Neutrophil (primary cell): ENCODE results near the gene PPP1R3F.

Experiments used
- H3K27ac ChIP-seq: fragments of 200-600 bp; sonication (generic); 2 replicates; pipeline ENCODE4 v1.5.1; 2016; ENCODE audit warnings: mild to moderate bottlenecking, moderate library complexity
- H3K27me3 ChIP-seq: fragments of 200-600 bp; sonication (generic); 2 replicates; pipeline ENCODE4 v1.6.0; 2016; ENCODE audit warnings: mild to moderate bottlenecking
- H3K36me3 ChIP-seq: fragments of 200-600 bp; sonication (generic); 2 replicates; pipeline ENCODE4 v1.5.1; 2017
- H3K4me1 ChIP-seq, 2 experiments: fragments of 200-600 bp in 1 of 2; sonication (generic) in 1 of 2; 1 replicate in 1 of 2; 2 replicates in 1 of 2; pipeline versions ENCODE4 v1.5.1 to v1.6.1; 2013 to 2016; ENCODE audit warnings: low read depth in 1 of 2, low read length in 1 of 2, mild to moderate bottlenecking in 1 of 2, moderate library complexity in 1 of 2; ENCODE audit not compliant: control insufficient read depth in 1 of 2, insufficient read depth in 1 of 2
- H3K4me3 ChIP-seq, 2 experiments: fragments of 200-600 bp in 1 of 2; sonication (generic) in 1 of 2; 1 replicate in 1 of 2; 2 replicates in 1 of 2; pipeline ENCODE4 v1.5.1; 2013 to 2016; ENCODE audit warnings: low read depth in 1 of 2, low read length in 1 of 2, mild to moderate bottlenecking in 1 of 2, moderate library complexity in 1 of 2
- H3K9me3 ChIP-seq: fragments of 200-600 bp; sonication (generic); 2 replicates; pipeline ENCODE4 v1.5.1; 2016
- TF ChIP-seq, protein P1 (sequence below): fragments of 200-600 bp; sonication (generic); IDR thresholded peaks from 2 replicates; pipeline ENCODE4 v1.5.1; 2016; ENCODE audit warnings: antibody characterized with exemption

Gene PPP1R3F

DNA sequence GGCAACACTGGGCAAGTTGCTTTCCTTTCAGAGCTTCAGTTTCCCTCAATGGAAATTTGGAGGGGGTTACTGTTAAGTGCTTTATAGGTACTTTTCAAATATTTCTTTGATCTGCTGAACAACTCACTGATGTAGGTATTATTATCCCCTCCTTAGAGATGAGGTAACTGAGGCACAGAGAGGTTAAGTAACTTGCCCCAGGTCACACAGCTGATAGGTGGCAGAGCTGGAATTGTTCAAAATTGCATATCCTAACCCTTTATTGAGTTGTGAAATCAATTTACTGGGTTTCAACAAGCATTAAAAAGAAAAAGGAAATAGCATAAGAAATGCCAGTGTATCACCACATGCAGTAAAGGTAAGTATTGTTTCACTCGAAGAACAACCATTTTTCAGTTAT is 6.6 kb downstream of the PPP1R3F start:
- Histone ChIP-seq H3K4me3 (no peak overlapping the region), H3K36me3 (no peaks in the 10 kb centered on the region), H3K4me1 (peaks cover 0 to 18% of the 10 kb centered on the region in 2 experiments), H3K9me3 (no peaks in the 10 kb centered on the region), H3K27me3 (no peaks in the 10 kb centered on the region), H3K27ac (no peak overlapping the region)
- TF ChIP-seq, protein P1, sequence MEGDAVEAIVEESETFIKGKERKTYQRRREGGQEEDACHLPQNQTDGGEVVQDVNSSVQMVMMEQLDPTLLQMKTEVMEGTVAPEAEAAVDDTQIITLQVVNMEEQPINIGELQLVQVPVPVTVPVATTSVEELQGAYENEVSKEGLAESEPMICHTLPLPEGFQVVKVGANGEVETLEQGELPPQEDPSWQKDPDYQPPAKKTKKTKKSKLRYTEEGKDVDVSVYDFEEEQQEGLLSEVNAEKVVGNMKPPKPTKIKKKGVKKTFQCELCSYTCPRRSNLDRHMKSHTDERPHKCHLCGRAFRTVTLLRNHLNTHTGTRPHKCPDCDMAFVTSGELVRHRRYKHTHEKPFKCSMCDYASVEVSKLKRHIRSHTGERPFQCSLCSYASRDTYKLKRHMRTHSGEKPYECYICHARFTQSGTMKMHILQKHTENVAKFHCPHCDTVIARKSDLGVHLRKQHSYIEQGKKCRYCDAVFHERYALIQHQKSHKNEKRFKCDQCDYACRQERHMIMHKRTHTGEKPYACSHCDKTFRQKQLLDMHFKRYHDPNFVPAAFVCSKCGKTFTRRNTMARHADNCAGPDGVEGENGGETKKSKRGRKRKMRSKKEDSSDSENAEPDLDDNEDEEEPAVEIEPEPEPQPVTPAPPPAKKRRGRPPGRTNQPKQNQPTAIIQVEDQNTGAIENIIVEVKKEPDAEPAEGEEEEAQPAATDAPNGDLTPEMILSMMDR: no peak

DNA sequence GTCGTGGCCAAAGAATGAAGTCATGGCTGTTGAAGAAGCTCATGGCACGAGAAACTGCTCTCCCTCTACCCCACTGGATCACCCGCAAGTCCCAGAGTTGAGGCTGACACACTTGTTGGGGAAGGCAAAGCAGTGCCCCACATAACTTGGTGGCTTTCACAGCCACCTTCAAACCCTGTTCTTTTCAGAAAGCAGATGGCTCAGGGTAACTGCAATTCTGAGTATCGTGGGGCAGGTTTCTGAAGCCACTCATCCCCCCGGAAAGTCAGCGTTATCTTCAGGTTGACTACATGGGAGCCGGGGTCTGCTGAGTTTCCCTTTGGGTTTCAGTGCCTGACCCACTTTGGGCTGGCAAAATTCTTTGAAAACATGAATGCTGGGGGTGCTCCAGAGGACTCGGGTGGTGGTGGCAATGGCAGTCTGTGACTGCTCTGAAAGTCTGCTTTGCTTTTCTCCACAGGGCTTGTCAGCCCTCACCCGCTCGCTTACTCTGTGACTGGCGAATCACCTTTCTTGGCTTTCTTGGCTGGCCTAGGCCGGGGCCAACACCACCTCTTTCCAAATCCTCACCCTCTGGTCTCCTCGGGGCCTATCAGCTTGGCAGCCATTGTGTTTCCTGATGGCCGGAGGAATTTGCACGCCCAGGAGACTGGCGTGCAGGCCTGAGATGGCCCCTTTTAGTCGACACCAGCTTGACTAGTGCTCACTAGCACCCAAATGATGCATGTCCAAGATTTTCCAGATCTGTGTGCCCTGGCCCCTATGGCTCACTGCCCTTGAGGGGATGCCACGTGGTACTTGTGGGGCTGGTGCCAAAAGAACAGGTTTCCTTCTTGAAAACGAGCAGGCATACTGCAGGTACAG is 7.3 kb downstream of the PPP1R3F start:
- Histone ChIP-seq H3K27ac (no peak overlapping the region), H3K9me3 (no peaks in the 10 kb centered on the region), H3K4me1 (peaks cover 0 to 12% of the 10 kb centered on the region in 2 experiments), H3K36me3 (no peaks in the 10 kb centered on the region), H3K27me3 (no peaks in the 10 kb centered on the region), H3K4me3 (no peak overlapping the region)
- TF ChIP-seq, protein P1: no peak

DNA sequence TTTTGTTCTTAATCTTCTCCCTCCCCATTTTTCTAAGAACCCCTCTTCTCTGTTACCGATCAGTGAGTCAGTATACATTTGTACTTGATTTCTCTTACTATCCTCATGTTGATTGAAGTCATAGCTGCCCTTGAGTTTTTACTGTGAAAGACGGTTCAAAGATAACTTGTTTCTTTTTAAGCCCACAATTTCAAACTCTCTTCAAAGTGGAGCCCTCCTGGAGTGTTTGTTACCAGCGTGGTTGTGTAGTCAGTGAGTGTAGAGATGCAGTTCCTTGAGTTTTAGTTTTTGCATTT is 7.9 kb downstream of the PPP1R3F start:
- Histone ChIP-seq H3K36me3 (no peaks in the 10 kb centered on the region), H3K4me1 (peaks cover 0 to 7% of the 10 kb centered on the region in 2 experiments), H3K27me3 (no peaks in the 10 kb centered on the region), H3K27ac (no peak overlapping the region), H3K4me3 (no peak overlapping the region), H3K9me3 (no peaks in the 10 kb centered on the region)
- TF ChIP-seq, protein P1: no peak

DNA sequence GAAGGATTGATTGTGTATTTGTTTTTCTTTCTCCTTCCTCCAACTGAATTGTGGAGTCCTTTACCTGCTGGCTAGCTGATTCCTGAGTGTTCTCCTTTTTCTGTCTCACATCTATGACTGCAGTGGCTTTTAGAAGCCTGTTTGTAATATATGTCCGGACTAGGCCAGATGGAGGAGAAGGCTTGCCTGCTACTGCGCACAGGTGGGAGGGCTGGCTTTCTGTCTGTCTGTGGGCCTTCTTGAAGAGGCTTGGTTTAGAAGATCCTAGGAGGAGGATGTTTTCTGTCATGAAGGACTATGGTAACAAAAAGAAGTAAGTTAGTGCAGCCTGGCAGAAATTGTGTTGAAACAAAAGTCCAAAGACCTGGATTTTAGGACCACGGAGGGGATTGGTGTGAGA is 8.5 kb downstream of the PPP1R3F start:
- Histone ChIP-seq H3K27ac (no peak overlapping the region), H3K4me1 (peaks cover 0 to 3% of the 10 kb centered on the region in 2 experiments)

GRCh38 chrX:49282647-49283011 is 13.0 kb downstream of the PPP1R3F start:
- Histone ChIP-seq H3K27me3 (no peaks in the 10 kb centered on the region), H3K9me3 (no peaks in the 10 kb centered on the region), H3K27ac (no peak overlapping the region), H3K36me3 (peaks cover 5% of the 10 kb centered on the region), H3K4me3 (no peak overlapping the region), H3K4me1 (no peaks in the 10 kb centered on the region)
- TF ChIP-seq, protein P1: no peak

More for the DNA sequence above, 8.5 kb downstream of the PPP1R3F start:
- Histone ChIP-seq H3K9me3 (no peaks in the 10 kb centered on the region), H3K27me3 (no peaks in the 10 kb centered on the region), H3K36me3 (no peaks in the 10 kb centered on the region), H3K4me3 (no peak overlapping the region)
- TF ChIP-seq, protein P1: no peak
